Gastrocnemius medialis (tissue), 4 donors: ENCODE results near the gene RFX5.
A peak's percentile ranks its signal among the peaks of the same experiment; 100 is the strongest.

Source experiments
- CTCF ChIP-seq, 5 experiments: fragments of 450-650 bp in 3 of 5; fragments of 200-600 bp in 2 of 5; sonication (generic) in 2 of 5; IDR thresholded peaks in 4 of 5; conservative IDR thresholded peaks in 1 of 5; 1 replicate in 4 of 5; 2 replicates in 1 of 5; pipeline ENCODE4 v1.5.1; 2016 to 2019; ENCODE audit warnings: antibody characterized with exemption in 5 of 5, mild to moderate bottlenecking in 3 of 5, moderate library complexity in 3 of 5
- POLR2A ChIP-seq, 2 donors: fragments of 450-650 bp; IDR thresholded peaks; one replicate each; pipeline ENCODE4 v1.6.1; 2017; ENCODE audit warnings: antibody characterized with exemption in 2 of 2, mild to moderate bottlenecking in 2 of 2, moderate library complexity in 2 of 2

DNA sequence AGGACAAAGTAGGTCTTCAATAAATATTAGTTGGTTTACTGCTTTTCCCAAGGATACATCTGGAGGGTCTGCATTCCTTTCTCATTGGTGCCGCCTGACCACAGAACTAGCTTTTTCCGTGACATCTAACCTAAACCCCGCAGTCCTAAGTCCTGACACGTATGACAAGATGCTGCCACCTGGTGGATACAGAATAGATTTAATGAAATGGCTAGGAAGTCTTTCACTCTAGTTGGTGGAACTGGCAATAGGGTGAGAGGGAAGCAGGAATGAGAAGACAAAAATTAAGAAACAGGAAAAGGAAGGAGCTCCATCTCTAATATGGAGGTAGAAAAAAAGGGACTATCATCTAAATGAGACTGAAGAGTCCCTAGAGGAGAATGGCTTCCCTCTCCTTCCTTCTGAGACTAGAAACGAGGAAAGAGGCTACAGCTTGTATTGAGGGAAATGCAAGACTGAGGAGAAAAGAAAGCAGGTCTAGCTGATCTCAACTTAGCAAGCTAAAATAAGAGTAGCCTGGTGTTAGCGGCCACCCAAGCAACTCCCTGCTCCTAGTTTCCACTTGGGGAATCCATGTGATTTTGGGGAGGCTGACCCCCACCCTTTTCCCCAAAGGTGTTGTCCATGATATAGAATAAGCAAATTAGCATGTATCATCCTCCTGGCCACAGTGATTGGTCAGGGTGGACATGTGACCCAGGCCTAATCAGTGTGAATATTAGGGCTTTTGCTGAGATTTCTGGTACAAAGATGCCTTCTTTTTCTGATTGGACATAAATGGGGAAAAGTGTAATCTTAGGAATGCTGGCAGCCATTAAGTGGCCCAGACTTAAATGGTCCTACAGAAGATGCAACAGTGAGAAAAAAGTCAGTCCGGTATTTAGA lies 5.9 kb downstream of the RFX5 start:
- peak; percentile 74 to 84 (median 82) for TF ChIP-seq CTCF (IDR thresholded peaks at IDR 0.05 in 4 of 5, conservative IDR thresholded peaks at IDR 0.05 in 1 of 5)
- TF ChIP-seq POLR2A (IDR thresholded peaks at IDR 0.05): no peak
